Cerebellar nuclear complex (tissue), 1 donor: Measurements from ENCODE around the gene COL15A1.
A peak's percentile ranks its signal among the peaks of the same experiment; 100 is the strongest.
"Not testable (repeated sequence)": the region's sequence is repeated elsewhere in the genome, so short reads cannot be mapped to it uniquely, and the experiment has no call there.

Source experiments
- DNase-seq, 2 experiments: peaks; one replicate each; lab custom pipeline; 2025; lab: John Stamatoyannopoulos, UW

Gene COL15A1

GRCh38 chr9:98994172-98995058 is 50.7 kb downstream of the COL15A1 start:
- no peak for DNase-seq

GRCh38 chr9:98995059-98995671 is 51.5 kb downstream of the COL15A1 start:
- DNase-seq, result no peak

DNA sequence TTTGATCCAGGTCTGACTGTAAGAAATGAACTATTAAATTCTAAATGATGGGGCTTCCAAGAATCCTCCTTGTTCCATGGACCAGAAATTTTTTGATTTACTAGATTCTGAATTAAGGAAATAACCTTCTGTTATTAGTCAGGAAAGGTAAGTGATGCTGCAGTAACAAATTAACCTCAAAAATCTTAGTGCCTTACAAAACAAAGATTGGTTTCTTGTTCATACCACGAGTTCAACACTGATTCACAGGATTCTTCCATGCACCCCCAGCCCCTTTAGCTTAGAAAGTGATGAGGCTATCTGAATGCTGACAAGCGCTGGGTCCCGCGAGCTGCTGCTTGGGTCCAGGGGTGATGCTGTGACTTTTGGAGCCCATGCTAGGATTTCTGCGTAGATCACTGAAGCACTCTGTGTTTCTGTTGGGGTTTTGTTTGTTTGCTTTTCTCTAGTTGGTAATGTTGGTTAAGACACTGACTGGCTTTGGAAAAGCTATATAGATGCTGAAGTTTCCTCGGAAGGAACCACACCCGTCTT is 52.3 kb downstream of the COL15A1 start:
- DNase-seq, result no peak

GRCh38 chr9:98997604-98998003 is 53.9 kb downstream of the COL15A1 start:
- no peak for DNase-seq

GRCh38 chr9:98998441-98999151 is 54.9 kb downstream of the COL15A1 start:
- DNase-seq, result peak in 1 of 2 experiments; percentile 39

GRCh38 chr9:98999152-98999525 is 55.4 kb downstream of the COL15A1 start:
- no peak for DNase-seq

DNA sequence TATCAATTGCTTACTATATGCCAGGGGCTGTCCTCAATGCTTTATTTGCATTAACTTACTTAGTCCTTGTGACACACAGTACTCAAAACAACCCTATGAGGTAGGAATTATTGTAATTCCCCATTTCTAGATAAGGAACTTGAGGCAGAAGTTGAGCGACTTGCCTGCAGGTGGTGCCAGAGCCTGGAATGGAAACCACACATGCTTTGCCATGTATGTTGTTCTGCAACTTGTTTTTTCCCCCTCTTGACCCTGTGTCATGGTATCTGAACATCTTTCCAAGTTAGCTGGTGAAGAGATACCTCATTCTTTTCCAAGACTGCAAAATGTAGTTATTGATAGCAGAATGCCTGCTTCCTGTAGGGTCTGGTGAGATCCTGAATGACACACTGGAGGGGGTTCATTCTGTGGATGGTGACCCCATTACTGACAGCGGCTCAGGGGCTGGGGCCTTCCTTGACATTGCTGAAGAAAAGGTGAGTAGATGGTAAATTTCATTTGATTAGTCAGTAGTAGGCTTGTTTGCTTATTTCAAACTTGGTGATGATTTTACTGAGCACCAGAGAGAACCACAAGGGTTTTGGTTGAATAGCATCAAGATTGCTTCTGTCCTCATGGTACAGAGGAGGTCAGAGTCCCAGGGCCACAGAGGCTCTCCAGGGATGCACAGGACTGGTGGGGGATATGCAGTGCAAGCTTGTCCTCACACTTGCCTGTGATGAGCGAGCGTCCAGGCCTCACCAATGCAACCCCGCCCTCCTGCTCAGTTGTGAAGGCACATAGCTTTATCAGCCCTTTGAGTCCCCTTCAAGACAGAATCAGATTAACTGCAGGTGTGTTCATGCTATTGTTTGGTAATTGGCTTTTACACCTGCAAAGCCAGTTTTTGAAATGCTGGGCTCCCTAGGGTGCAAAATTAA is 57.0 kb downstream of the COL15A1 start:
- no peak for DNase-seq

GRCh38 chr9:99001892-99002291 is 58.2 kb downstream of the COL15A1 start:
- no peak for DNase-seq

- DNase-seq, result no peak
Observed at GRCh38 chr9:99002706-99003105, 59.0 kb downstream of the COL15A1 start.

- no peak for DNase-seq
Observed at GRCh38 chr9:99003308-99003707, 59.6 kb downstream of the COL15A1 start.

- DNase-seq, result no peak
Observed at GRCh38 chr9:99004115-99004514, 60.4 kb downstream of the COL15A1 start.

DNA sequence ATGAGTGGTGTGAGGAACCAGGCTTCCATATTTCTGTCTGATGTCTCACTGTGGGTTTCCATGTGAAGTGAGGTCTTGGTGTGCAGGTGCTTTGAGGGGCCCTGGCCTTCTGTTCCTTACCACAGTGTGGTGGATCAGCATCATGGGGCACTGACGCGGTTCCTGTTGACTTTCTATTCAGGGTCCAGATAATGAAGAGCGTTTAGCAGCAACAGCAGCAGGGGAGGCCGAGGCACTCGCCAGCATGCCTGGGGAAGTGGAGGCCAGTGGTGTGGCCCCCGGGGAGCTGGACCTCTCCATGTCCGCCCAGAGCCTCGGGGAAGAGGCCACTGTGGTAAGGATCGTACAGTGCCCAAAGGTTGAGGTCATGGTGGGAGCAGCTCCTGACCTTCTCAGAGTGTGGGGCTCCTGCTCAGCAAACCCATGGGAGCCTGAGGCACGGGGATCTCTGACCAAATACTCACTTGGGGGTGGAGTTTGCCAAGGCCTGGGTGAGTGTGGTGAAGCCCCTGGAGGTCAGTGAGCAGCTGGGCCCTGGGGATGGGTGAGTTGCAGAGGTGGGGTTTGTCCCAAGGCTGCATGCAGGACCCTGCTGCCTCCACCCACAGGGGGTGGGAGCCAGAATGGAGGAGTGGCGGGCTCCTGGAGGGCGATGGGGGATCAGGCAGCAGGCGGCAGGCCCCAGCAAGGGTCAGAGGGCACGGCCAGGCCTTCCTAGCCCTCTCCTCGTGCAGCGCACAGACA is 61.2 kb downstream of the COL15A1 start:
- DNase-seq, result no peak

DNA sequence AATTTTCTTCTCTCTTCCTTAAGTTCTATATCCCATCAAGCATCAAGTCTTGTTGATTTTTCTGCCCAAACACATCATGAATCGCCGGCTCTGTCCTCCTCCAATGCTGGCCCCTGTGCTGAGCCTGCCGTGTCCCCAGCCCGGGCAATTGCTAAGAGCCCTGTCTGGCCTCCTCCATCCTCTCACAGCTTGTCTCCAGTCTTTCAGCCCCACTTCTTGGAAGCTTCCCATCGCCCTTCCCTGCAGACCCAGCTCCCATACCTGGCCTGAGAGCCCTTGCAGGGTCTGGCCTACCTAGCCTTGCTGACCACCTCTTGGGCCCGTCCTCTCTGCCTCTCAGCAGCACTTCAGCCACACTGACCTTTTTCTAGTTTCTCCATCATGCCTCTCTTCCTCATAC is 61.9 kb downstream of the COL15A1 start:
- no peak for DNase-seq

GRCh38 chr9:99006511-99006910 is 62.8 kb downstream of the COL15A1 start:
- DNase-seq, result no peak

DNA sequence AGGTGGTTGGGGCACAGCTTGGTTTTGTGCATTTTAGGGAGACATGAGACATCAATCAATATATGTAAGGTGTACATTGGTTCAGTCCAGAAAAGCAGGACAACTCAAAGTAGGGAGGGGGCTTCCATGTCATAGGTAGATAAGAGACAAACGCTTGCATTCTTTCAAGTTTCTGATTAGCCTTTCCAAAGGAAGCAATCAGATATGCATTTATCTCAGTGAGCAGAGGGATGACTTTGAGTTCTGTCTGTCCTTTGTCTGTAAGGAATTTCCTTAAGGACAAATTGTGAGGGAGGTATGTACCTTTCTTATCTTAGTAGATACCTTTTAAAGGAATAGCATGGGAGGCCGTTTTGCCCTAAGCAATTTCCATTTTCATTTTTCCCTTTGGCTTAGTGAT is 63.3 kb downstream of the COL15A1 start:
- DNase-seq, result no peak

- no peak for DNase-seq
Observed at GRCh38 chr9:99008203-99008602, 64.5 kb downstream of the COL15A1 start.

- DNase-seq, result not testable (repeated sequence)
Observed at GRCh38 chr9:99010393-99010792, 66.7 kb downstream of the COL15A1 start.

DNA sequence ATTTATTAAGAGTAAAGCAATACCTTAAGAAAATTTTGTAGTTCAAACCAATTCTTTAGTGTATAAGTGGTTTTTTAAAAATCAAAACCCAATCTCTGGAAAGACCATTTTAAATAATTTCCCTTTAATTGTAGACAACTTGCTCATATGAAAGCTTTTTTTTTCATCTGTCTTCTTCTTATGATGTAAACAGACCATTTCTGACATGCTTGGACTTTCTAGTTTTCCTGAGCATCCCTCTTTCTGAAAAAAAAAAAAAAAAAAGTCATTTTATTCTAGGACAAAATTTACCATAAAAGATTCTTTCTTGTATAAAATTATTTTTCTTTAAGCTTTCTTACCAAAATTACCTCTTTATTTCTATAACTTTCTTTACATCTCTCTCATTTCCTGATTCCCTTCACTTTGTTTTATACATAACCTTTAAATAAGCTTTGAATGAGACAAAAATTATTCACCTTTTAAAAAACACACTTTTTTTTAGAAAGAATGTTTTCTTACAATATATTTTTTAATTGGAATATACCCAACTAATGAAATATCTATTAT is 67.5 kb downstream of the COL15A1 start:
- DNase-seq, result no peak

- no peak for DNase-seq
Observed at GRCh38 chr9:99012957-99013512, 69.3 kb downstream of the COL15A1 start.

GRCh38 chr9:99013550-99013949 is 69.8 kb downstream of the COL15A1 start:
- no peak for DNase-seq
